AG04450 (cell line): ENCODE results near the gene MYLK. TPM values are rescaled to one million over a fixed set of nuclear protein-coding genes. Genes with fewer than 3 reads are reported as not detected.

Experiments
- CTCF ChIA-PET: fragments of 300-600, 350-600 bp; formaldehyde crosslinking; extraction: SDS; loops from one replicate; lab custom pipeline; 2022; ENCODE audit warnings: antibody characterized with exemption, inconsistent platforms; lab: Charles Lee
- POLR2A ChIA-PET: fragments of 350-600 bp; formaldehyde crosslinking; extraction: SDS; loops from one replicate; lab custom pipeline; 2021; ENCODE audit warnings: antibody characterized with exemption, inconsistent platforms; lab: Yijun Ruan, JAX
- DNase-seq: peaks from one replicate; pipeline ENCODE4 v3.0.0-alpha.2; 2011; ENCODE audit warnings: low read depth, low spot score
- H3K27ac ChIP-seq: one replicate; pipeline ENCODE4 v1.5.1; 2012; ENCODE audit warnings: low read depth, low read length, control low read depth
- H3K27me3 ChIP-seq: one replicate; pipeline ENCODE4 v1.6.0; 2012; ENCODE audit warnings: low read length; ENCODE audit not compliant: control insufficient read depth, insufficient read depth
- H3K4me3 ChIP-seq: 2 replicates; pipeline ENCODE4 v1.5.1; 2011; ENCODE audit warnings: mild to moderate bottlenecking, low read depth, low read length, control low read depth
- H3K9me3 ChIP-seq: 2 replicates; pipeline ENCODE4 v1.5.1; 2012; ENCODE audit warnings: low read length; ENCODE audit not compliant: control insufficient read depth, insufficient read depth
- polyA plus RNA-seq: library from polyadenylated mRNA; depleted of rRNA; stranded (reverse); fragments of >200 nt; gene quantifications from 2 replicates; pipeline ENCODE4 v1.2.3, GENCODE V29; 2011
- TF ChIP-seq, protein P1 (sequence below): IDR thresholded peaks from 2 replicates; pipeline ENCODE4 v1.5.1; 2011; ENCODE audit warnings: low read depth, low read length, control low read depth, inconsistent platforms

Gene MYLK
- polyA plus RNA-seq, 1 experiment, result 1,320 TPM

DNA sequence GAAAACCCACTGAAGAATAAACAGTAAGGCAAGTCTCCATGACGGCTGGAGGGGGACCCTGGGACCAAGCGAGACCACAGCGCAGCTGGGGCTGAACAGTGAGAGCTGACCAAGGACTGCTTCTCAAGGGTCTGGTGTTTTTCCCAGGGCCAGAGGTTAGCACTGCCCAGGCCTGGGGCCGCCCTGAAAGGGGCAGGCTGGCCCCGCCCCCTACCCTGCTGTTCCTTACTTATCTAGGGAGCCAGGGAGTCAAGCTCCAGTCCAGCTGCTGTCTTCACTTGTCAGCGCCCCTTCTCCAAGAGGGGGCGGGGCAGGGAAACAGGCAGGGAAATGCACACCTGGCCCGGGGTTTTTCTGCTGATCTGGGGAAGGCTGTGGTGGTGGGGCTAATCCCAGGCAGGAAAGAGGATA is 247.7 kb downstream of the MYLK start:
- POLR2A ChIA-PET, result no interaction called here
- H3K27ac ChIP-seq, result no peak overlapping the region
- H3K27me3 ChIP-seq, result no peaks in the 10 kb centered on the region
- TF ChIP-seq, protein P1, sequence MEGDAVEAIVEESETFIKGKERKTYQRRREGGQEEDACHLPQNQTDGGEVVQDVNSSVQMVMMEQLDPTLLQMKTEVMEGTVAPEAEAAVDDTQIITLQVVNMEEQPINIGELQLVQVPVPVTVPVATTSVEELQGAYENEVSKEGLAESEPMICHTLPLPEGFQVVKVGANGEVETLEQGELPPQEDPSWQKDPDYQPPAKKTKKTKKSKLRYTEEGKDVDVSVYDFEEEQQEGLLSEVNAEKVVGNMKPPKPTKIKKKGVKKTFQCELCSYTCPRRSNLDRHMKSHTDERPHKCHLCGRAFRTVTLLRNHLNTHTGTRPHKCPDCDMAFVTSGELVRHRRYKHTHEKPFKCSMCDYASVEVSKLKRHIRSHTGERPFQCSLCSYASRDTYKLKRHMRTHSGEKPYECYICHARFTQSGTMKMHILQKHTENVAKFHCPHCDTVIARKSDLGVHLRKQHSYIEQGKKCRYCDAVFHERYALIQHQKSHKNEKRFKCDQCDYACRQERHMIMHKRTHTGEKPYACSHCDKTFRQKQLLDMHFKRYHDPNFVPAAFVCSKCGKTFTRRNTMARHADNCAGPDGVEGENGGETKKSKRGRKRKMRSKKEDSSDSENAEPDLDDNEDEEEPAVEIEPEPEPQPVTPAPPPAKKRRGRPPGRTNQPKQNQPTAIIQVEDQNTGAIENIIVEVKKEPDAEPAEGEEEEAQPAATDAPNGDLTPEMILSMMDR, result no peak
- CTCF ChIA-PET, result no interaction called here
- DNase-seq, result no peak
- no peak overlapping the region for H3K4me3 ChIP-seq
- H3K9me3 ChIP-seq, result no peaks in the 10 kb centered on the region

DNA sequence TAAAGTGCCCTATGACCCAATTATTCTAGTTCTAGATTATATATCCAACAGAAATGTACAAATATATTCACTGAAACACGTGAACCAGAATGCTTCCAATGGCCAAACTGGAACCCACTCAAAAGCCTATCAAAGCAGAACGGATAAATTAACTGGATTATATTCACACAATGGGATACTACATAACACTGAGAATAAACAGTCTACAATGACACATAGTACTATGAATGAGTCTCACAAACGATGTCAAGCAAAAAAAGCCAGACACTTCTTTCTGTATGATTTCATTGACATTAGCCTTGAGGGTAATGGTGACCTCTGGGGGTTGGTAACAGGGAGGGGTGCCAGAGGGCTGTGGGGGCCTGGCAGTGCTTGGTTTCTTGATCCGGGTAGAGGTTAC is 248.4 kb downstream of the MYLK start:
- ChIA-PET POLR2A (no interaction called here), CTCF (no interaction called here)
- Histone ChIP-seq H3K27ac (no peak overlapping the region), H3K27me3 (no peaks in the 10 kb centered on the region), H3K9me3 (no peaks in the 10 kb centered on the region), H3K4me3 (no peak overlapping the region)
- TF ChIP-seq, protein P1, result no peak
- no peak for DNase-seq

DNA sequence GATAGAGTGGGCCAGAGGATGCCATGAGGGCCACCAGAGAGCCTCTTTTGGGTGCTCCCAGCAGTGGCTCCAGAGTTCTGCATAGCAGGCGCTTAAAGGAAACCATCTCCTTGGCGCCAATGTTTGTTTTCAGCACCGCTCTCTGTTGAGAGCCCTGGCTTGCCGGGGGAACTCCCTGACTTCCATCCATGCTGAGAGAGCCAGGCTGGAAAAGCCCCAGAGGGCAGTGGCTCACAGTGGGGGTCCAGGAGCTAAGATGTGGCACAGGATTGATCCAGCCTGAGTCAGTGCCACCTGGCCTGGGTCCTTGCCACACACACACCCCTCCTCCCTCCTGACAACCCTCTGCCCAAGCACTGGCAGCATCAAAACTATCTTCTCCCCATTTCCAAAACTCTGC is 248.9 kb downstream of the MYLK start:
- no peaks in the 10 kb centered on the region for H3K9me3 ChIP-seq
- no peaks in the 10 kb centered on the region for H3K27me3 ChIP-seq
- ChIA-PET CTCF (interaction anchor here (0.6 to 2.8 kb wide), 2 partner anchors 7 to 149 kb away, joined by 3 to 25 read pairs; no protein-coding TSS in a partner anchor), POLR2A (interaction anchor here (1.4 kb wide), 1 partner anchor 49 kb away, joined by 3 read pairs; no protein-coding TSS in a partner anchor)
- TF ChIP-seq, protein P1, result no peak
- H3K4me3 ChIP-seq, result no peak overlapping the region
- no peak for DNase-seq
- no peak overlapping the region for H3K27ac ChIP-seq

DNA sequence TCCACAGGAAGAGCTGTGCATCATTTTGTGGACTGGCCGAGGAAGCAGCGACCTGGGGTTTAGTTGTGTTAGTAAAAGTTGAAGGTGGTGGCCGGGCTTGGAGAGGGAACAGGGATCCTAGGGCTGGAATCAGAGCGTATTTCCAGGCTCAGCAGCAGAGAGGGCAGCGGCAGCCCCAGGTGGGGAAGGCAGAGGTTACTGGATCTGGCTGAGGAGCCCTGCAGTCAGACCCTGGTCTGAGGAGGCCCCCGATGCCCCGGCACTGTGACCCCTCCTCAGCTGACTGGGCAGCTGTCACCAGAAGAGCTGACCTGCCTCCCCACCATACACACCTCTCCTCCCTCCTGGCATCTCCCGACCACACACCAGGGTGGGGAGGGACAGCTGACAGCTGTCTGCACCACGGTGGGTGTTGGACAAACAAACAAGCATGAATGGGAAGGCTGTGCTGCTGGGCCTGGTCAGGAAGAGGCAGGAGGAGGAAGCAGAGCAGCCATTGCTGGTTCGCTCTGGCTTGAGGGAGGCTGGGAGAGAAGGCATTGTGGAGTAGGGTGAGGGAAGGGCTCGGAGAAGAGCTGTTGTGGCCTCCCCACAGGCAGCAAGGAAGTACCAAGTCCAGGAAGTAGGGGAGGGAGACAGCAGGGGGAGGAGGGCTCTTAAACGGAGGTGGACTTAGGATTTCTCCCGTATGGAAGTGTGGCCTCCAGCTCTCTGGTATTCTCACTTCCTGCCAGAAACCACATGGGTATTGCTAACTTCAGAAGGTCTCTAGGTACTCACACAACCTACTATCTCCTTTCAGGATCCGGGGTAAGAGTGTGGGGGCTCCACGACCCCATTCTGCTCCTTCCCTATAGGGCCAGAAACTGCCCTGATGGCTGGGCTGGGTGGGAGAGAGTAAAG is 249.7 kb downstream of the MYLK start:
- CTCF ChIA-PET, result interaction anchor here (0.6 to 2.8 kb wide), 3 partner anchors 8 to 150 kb away, joined by 3 to 25 read pairs (median 6); no protein-coding TSS in a partner anchor
- POLR2A ChIA-PET, result interaction anchor here (0.7 to 1.4 kb wide), 3 partner anchors 14 to 116 kb away, joined by 3 to 4 read pairs (median 3); no protein-coding TSS in a partner anchor
- no peak for DNase-seq
- TF ChIP-seq, protein P1, result no peak
- no peak overlapping the region for H3K4me3 ChIP-seq
- no peaks in the 10 kb centered on the region for H3K27me3 ChIP-seq
- no peaks in the 10 kb centered on the region for H3K9me3 ChIP-seq
- H3K27ac ChIP-seq, result peak overlapping the region; percentile 52

DNA sequence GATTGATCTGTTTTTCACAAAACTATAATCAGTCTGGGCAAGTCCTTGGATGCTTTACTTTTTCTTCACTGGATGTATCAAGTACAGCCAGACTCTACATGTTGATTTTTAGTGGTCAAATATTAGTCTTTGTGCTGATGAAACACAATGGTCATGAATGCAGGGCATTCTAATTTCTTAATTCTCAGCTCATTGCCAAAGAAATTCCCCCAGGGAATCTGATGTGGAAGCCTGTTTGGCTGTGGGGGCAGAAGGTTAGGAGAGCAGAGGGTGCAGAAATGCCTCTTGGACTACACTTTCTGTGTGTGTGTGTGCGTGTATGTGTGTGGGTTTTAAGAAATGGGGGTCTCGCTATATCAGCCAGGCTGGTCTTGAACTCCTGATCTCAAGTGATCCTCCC is 250.6 kb downstream of the MYLK start:
- no peak for DNase-seq
- POLR2A ChIA-PET, result interaction anchor here (0.7 to 1.4 kb wide), 2 partner anchors 15 to 47 kb away, joined by 3 to 4 read pairs; no protein-coding TSS in a partner anchor

More for the DNA sequence above, 250.6 kb downstream of the MYLK start:
- CTCF ChIA-PET, result interaction anchor here (1.4 to 2.8 kb wide), 2 partner anchors 9 to 19 kb away, joined by 6 to 25 read pairs; no protein-coding TSS in a partner anchor
- H3K27me3 ChIP-seq, result no peaks in the 10 kb centered on the region
- H3K27ac ChIP-seq, result peak overlapping the region; percentile 52
- TF ChIP-seq, protein P1, result no peak
- H3K4me3 ChIP-seq, result no peak overlapping the region
- H3K9me3 ChIP-seq, result no peaks in the 10 kb centered on the region
